Temporal lobe (tissue), 2 donors: ENCODE data around the gene HIGD1A. TPM values are rescaled to one million over a fixed set of nuclear protein-coding genes. Genes with fewer than 3 reads are reported as not detected.

Source experiments
- small RNA-seq: library from RNA; depleted of rRNA; stranded (forward); fragments of <200 nt; gene quantifications from one replicate; pipeline ENCODE3, GENCODE V24; 2014; ENCODE audit warnings: low replicate concordance
- total RNA-seq: library from RNA; depleted of rRNA; stranded (reverse); fragments of >200 nt; gene quantifications from one replicate; pipeline ENCODE4 v1.2.3, GENCODE V29; 2014

HIGD1A gene
- total RNA-seq, 1 donor from 2014 or later: 87.8 TPM

Small RNA genes lying within 50 kb of the gene (small RNA-seq; reads per million reads assigned to genes)
- not detected for gene CCDC13

Other genes starting within 250 kb of the HIGD1A start
- 46.2 TPM for gene SEC22C, start 222.5 kb downstream of the HIGD1A start, total RNA-seq
- gene SS18L2, start 213.6 kb downstream of the HIGD1A start, total RNA-seq: 22.9 TPM
- gene NKTR, start 203.8 kb downstream of the HIGD1A start, total RNA-seq: 93.7 TPM
- gene ZBTB47, start 150.8 kb downstream of the HIGD1A start, total RNA-seq: 14.0 TPM
- gene KLHL40, start 119.0 kb downstream of the HIGD1A start, total RNA-seq: not detected
- gene HHATL, start 101.7 kb downstream of the HIGD1A start, total RNA-seq: not detected
- gene CCDC13, start 31.2 kb downstream of the HIGD1A start, total RNA-seq: 2.7 TPM
- 0.74 TPM for gene ACKR2, start 5.0 kb upstream of the HIGD1A start, total RNA-seq
- not detected for gene CYP8B1, start 71.4 kb upstream of the HIGD1A start, total RNA-seq
- 15.0 TPM for gene ZNF662, start 101.7 kb upstream of the HIGD1A start, total RNA-seq
- 4.9 TPM for gene GASK1A, start 174.8 kb upstream of the HIGD1A start, total RNA-seq